Uterus (tissue), 2 donors: ENCODE results near the gene GLYATL1.

Experiments
- POLR2A ChIP-seq, 2 donors: fragments of 450-650 bp; IDR thresholded peaks; one replicate each; pipeline ENCODE4 v1.6.1; 2016; ENCODE audit warnings: antibody characterized with exemption in 2 of 2, mild to moderate bottlenecking in 1 of 2, moderate library complexity in 1 of 2
- TF ChIP-seq, protein P1 (sequence below), 4 experiments: fragments of 200-600 bp in 2 of 4; fragments of 450-650 bp in 2 of 4; sonication (generic) in 2 of 4; IDR thresholded peaks; one replicate each; pipeline ENCODE4 v1.5.1; 2016 to 2019; ENCODE audit warnings: antibody characterized with exemption in 4 of 4, mild to moderate bottlenecking in 2 of 4, moderate library complexity in 1 of 4

DNA sequence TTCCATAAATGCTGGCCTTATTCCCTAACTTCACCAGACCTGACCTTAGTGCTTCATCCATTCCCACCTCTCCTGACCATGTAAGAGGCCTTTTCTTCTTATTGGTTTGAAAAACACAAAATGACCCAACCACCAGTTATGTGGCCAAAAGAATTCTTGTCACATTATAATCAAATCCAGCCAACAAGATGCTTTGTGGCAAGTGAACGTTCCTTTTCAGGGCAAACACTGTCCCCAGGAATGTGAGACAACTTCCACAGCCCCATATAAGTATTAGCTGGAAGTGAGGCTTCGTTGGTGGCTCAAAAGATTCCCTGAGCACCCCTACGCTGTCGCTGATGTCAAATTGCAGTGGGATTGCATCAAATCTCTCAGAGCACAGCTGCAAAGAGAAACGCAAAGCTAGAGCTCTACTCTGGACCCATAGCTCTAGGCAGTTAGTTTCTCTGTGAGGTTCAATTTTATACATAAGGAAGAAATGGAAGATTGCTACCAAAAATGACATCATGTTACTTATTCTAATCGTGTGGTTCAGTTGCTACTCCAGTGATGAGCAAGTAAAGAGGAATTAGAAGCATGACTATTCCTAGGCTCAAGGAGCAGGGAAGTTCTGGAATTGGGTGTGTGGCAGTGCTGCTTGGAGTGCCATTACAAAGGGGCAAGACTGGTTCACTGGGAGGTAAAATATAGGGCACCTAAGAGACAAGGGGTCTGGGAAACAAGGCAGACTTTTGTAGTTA lies 26.1 kb downstream of the GLYATL1 start:
- TF ChIP-seq, protein P1, sequence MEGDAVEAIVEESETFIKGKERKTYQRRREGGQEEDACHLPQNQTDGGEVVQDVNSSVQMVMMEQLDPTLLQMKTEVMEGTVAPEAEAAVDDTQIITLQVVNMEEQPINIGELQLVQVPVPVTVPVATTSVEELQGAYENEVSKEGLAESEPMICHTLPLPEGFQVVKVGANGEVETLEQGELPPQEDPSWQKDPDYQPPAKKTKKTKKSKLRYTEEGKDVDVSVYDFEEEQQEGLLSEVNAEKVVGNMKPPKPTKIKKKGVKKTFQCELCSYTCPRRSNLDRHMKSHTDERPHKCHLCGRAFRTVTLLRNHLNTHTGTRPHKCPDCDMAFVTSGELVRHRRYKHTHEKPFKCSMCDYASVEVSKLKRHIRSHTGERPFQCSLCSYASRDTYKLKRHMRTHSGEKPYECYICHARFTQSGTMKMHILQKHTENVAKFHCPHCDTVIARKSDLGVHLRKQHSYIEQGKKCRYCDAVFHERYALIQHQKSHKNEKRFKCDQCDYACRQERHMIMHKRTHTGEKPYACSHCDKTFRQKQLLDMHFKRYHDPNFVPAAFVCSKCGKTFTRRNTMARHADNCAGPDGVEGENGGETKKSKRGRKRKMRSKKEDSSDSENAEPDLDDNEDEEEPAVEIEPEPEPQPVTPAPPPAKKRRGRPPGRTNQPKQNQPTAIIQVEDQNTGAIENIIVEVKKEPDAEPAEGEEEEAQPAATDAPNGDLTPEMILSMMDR (IDR thresholded peaks at IDR 0.05) = no peak
- TF ChIP-seq POLR2A (IDR thresholded peaks at IDR 0.05) = no peak
